Left renal pelvis (tissue), 4 donors: Measurements from ENCODE around the gene SLC18A3. TPM values are rescaled to one million over a fixed set of nuclear protein-coding genes. Genes with fewer than 3 reads are reported as not detected.
A peak's percentile ranks its signal among the peaks of the same experiment; 100 is the strongest.

ENCODE experiments used
- DNase-seq, 4 donors: peaks; one replicate each; pipeline ENCODE4 v3.0.0-alpha.2; 2013; ENCODE audit warnings: low read depth in 4 of 4, low spot score in 3 of 4
- polyA plus RNA-seq, 4 donors: library from polyadenylated mRNA; unstranded; fragments of 120-200 nt; gene quantifications; one replicate each; pipeline ENCODE4 v1.2.1, GENCODE V29; 2013; ENCODE audit not compliant: insufficient read length in 4 of 4

Gene SLC18A3
- polyA plus RNA-seq: not detected

GRCh38 chr10:49610114-49610457 is at the start of gene SLC18A3:
SLC18A3 (plus strand) TSS chr10:49610310; CDS start chr10:49610741, 431 bp downstream.
- DNase-seq: no peak

GRCh38 chr10:49560526-49560925 is 49.6 kb upstream of the SLC18A3 start:
- no peak for DNase-seq

- no peak for DNase-seq
Observed at GRCh38 chr10:49562893-49563292, 47.2 kb upstream of the SLC18A3 start.

GRCh38 chr10:49564461-49565009 is 45.6 kb upstream of the SLC18A3 start:
- no peak for DNase-seq

GRCh38 chr10:49567810-49568209 is 42.3 kb upstream of the SLC18A3 start:
- DNase-seq: no peak

GRCh38 chr10:49568235-49568634 is 41.9 kb upstream of the SLC18A3 start:
- DNase-seq: no peak

GRCh38 chr10:49569031-49569631 is 41.0 kb upstream of the SLC18A3 start:
- no peak for DNase-seq

- DNase-seq: no peak
Observed at GRCh38 chr10:49571388-49571787, 38.7 kb upstream of the SLC18A3 start.

- no peak for DNase-seq
Observed at GRCh38 chr10:49572594-49573114, 37.5 kb upstream of the SLC18A3 start.

- no peak for DNase-seq
Observed at GRCh38 chr10:49575489-49576072, 34.5 kb upstream of the SLC18A3 start.

GRCh38 chr10:49577182-49577925 is 32.8 kb upstream of the SLC18A3 start:
- no peak for DNase-seq

- no peak for DNase-seq
Observed at GRCh38 chr10:49578392-49578791, 31.7 kb upstream of the SLC18A3 start.

- no peak for DNase-seq
Observed at GRCh38 chr10:49579621-49580020, 30.5 kb upstream of the SLC18A3 start.

GRCh38 chr10:49585387-49585786 is 24.7 kb upstream of the SLC18A3 start:
- no peak for DNase-seq

- no peak for DNase-seq
Observed at GRCh38 chr10:49587981-49588380, 22.1 kb upstream of the SLC18A3 start.

GRCh38 chr10:49592726-49593563 is 17.2 kb upstream of the SLC18A3 start:
- peak in 1 of 4 donors; percentile 27 for DNase-seq

- DNase-seq: no peak
Observed at GRCh38 chr10:49593564-49593875, 16.6 kb upstream of the SLC18A3 start.

- no peak for DNase-seq
Observed at GRCh38 chr10:49593998-49594397, 16.1 kb upstream of the SLC18A3 start.

GRCh38 chr10:49594594-49594993 is 15.5 kb upstream of the SLC18A3 start:
- DNase-seq: peak in 1 of 4 donors; percentile 34

- no peak for DNase-seq
Observed at GRCh38 chr10:49595003-49595712, 15.0 kb upstream of the SLC18A3 start.
